H4 (cell line): Measurements from ENCODE around the gene PHLDA2. TPM values are rescaled to one million over a fixed set of nuclear protein-coding genes. Genes with fewer than 3 reads are reported as not detected.
"Not testable (repeated sequence)": the region's sequence is repeated elsewhere in the genome, so short reads cannot be mapped to it uniquely, and the experiment has no call there.

Experiments
- DNase-seq: peaks from one replicate; pipeline ENCODE4 v3.0.0-alpha.2; 2015; ENCODE audit warnings: low spot score
- total RNA-seq: library from RNA; depleted of rRNA; stranded (reverse); fragments of >200 nt; shearing (Covaris generic); gene quantifications from 2 replicates; pipeline ENCODE4 v1.2.3, GENCODE V29; 2014

The PHLDA2 gene
- total RNA-seq, 1 experiment from 2014 or later, result 11.7 TPM

DNA sequence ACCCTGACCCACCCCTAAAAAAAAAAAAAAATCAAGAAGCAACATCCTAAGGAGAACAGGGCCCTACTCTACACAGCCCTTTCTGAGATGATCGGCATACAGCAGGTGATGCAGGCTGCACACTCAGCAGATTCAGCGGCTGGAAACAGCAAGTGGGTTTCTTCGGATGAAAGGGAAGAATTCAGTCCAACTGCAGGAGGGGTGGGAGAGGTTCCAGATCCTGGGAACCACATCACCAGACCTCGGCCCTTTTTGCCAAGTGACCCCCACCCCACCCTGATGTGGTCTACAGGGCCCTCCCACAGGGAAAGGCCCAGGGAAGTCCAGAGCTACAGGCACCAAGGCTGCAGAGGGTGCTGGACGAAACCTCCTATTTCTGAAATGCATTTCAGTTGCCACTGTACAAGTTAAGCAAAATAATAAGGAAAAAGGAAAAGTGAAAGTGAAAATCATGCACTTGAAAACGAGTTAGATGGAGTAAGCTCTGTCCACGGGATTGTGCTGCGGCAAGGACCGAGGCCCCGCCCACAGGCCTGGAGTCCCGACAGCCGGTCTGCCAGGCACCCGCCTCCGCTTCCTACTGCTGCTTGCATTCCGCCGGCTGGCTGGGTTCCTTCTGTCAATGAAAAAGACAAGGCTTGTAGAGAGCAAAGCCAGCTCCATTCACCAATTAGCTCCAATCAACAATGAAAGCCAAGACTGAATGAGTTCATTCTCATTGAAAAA, 16.0 kb upstream of the PHLDA2 start:
- peak; percentile 89 for DNase-seq

DNA sequence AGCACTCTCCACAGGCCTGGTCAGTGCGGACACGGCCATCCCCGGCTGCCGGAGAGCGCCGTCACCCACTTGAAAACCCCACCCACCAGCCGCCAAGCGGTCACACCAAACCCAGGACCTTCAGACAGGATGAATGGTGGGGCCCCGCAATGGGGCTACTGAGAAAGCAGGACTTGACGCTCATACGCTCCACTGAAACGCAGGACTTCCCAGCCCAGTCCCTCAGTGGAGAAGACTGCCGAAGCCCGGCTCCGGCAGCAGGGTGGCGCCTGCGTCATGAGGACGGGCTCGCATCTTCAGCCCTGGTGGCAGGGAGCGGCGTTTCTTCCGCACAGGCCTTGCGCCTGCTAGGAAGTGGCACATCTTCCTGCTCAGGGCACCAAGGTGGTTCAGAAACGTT, 15.3 kb upstream of the PHLDA2 start:
- no peak for DNase-seq

DNA sequence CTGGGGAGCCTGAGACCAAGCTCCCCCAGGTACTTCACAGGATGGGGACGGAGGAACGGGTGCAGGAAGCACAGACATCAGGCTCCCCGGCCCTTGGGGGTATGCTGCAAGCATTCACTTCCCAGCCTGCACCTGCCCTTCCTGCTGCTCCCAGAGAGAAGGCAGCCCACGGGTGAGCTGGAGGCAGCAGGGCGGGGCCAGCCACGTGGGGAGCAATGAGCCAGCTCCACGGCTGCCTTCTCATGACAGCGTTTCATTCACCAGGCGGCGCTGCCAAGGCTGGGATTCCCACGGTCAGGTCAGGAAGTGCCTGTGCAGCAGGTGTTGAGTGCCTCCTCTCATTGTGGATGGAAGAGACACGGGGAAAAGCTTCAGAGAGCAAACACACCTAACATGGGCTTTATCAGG, 14.5 kb upstream of the PHLDA2 start:
- DNase-seq, result no peak

DNA sequence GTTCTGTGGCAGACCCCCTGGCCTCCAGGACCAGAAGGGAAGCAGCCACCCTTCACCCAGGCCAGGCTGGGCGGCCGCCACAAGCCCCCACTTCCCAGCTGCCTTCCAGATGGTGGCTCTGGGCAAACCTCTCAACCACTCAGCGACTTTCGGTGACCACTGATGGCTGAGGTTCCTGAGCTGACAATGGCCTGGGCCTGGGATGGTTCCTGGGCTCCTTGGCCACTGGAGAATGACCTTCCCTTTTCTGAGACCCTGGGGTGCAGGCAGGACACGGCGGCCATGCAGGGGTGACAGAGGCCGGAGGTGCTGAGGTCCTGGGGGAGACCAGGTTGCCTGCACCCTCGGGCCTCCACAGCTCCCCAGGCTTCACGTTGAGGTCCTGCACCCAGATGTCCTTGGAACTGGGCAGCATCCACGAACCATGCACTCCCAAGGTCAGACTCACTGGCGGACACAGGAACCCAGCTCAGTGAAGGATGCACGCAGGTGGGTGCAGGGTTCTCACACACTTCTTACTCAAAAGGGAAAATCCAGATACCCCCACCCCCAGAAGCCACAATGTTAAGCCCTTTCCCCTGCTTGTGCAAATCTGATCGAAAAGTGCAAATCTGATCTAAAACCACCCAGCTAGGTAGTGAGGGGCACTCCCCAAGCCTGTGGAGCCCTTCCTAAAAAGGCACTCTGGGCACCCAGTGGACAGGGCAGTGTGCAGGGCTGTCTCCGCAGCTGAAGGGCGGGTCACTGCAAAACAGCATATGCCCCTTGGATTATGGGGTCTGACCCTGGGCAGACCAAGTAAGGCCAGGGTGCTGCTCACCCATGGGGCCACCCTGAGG, 13.9 kb upstream of the PHLDA2 start:
- DNase-seq, result no peak

DNA sequence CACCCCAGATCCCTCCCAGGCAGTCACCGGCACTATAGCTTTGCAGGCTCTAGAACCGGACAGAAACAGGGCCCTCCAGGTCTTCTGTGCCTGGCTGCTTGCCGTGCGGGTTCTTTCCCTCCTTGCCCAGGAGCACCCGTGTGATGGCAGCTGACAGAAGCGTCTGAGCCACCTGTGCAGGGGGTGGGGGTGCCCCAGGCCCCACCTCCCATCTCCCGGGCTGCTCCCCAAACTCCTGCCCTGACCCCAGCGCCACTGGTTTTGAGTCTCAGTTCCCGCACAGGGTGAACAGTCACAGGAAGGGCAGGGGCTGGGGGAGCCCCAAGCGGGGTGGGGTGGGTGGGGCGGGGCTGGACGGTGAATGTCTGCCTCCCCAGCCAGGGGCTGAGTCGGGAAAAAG, 13.2 kb upstream of the PHLDA2 start:
- no peak for DNase-seq

DNA sequence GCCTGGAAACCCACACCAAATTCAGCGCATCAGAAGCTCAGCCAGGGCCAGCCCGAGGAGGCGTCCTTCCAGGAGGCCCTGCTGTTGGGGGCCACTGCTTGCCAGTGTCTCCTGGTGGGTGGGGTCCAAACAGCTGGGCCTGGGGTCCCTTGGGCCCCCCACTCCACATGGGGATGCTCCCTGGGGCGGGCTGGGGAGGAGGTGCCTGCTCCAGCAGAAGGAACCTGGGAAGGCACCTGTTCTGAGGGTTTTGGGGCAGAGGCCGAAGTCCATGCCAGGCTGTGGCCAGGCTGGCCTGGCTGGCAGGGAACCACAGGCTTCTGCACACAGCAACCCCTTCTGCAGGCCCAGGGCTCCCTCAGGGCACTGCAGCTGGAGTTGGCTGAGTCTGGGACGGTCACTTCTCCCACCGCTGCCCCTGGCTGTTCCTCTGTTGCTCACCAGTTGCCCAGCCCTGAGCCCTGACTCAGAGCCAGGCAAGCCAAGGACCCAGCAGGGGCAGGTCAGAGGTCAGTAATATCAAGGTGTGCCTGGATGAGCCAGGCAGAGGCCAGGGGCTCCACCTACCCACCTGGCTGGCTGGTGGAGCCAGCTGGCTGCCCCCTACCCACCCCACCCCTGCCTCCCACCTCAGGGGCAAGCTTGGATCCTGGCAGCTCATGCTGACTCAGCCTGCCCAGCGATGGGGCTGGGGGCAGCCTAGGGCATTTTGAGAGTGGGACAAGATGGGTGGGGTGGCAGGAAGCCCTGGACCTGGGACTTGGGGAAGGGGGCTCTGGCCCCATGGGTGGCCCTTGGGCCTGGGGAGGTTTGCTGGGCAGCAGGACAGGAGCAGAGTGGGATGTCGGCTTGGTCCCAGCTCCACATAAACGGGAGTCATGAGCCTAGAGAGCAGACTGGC, 12.0 kb upstream of the PHLDA2 start:
- no peak for DNase-seq

DNA sequence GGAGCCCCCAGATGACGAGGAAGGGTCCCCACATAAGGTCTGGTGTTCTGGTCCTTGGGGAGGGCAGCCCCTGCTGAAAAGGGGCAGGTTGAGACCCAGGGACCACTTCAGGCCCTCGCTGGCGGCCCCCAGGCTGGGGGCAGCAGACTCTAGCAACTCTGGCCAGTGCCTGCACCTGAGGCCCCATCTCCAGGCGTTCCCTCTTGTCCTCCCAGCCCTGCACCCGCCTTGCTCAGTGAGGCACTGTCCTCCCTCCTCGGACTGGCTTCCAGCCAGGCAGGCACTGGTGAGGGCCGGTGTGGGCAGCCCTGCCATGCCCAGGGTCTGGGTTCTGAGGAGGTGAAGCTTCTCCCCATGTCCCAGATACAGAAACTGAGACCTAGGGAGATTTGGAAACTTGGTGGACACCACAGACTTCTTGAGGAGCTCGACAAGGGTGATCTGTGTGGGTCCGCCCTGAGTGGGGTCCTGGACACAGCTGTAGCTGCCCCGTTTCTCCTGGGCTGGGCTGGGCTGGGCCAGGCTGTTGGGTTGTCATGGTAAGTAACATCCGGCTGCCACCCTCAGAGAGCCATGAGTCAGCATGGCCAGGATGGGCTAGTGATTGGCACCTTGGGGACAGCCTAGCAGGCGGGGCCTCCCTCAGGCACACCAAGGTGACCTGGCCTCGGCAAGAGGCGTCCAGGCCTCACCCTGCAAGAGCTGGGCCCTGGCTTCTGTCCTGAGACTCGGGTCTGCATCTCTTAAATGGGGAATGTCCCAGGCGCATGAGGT, 11.1 kb upstream of the PHLDA2 start:
- DNase-seq, result peak; percentile 91

DNA sequence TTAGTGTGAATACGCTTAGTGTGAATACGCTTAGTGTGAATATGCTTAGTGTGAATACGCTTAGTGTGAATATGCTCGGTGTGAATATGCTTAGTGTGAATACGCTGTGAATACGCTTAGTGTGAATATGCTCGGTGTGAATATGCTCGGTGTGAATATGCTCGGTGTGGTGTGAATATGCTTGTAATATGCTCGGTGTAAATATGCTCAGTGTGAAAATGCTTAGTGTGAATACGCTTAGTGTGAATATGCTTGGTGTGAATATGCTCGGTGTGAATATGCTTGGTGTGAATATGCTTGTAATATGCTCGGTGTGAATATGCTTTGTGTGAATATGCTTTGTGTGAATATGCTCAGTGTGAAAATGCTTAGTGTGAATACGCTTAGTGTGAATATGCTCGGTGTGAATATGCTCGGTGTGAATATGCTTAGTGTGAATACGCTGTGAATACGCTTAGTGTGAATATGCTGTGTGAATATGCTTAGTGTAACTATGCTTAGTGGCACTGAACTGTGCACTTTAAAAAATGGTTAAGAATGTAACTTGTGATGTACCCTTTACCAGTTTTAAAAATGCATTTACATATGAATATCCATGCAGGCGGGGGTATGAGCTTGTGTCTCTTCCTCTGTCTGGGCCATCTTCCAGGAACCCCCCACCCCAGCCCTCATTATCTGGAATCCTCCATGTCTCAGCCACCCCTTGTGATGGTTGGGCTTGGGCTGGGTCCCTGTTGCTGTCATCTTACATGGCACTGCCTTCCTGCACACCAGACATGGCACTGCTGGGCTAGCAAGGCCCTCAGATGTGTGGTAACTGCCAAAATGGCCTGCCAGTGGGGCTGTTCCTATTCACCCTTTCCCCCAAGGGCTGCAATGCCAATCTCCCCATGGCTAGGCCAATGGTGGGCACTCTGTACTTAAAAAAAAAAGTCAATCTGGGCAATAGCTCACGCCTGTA, 9.5 kb upstream of the PHLDA2 start:
- DNase-seq, result not testable (repeated sequence)

DNA sequence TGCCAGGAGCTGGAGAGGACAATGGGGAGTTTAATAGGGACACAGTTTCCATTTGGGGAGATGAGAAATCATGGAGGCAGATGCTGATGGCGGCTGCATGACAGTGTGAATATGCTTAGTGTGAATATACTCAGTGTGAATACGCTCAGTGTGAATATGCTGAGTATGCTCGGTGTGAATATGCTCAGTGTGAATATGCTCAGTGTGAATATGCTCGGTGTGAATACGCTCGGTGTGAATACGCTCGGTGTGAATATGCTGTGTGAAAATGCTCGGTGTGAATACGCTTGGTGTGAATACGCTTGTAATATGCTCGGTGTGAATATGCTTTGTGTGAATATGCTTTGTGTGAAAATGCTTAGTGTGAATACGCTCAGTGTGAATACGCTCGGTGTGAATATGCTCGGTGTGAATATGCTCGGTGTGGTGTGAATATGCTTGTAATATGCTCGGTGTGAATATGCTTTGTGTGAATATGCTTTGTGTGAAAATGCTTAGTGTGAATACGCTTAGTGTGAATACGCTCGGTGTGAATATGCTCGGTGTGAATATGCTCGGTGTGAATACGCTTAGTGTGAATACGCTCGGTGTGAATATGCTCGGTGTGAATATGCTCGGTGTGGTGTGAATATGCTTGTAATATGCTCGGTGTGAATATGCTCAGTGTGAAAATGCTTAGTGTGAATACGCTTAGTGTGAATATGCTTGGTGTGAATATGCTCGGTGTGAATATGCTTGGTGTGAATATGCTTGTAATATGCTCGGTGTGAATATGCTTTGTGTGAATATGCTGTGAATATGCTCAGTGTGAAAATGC, 8.6 kb upstream of the PHLDA2 start:
- DNase-seq, result not testable (repeated sequence)

DNA sequence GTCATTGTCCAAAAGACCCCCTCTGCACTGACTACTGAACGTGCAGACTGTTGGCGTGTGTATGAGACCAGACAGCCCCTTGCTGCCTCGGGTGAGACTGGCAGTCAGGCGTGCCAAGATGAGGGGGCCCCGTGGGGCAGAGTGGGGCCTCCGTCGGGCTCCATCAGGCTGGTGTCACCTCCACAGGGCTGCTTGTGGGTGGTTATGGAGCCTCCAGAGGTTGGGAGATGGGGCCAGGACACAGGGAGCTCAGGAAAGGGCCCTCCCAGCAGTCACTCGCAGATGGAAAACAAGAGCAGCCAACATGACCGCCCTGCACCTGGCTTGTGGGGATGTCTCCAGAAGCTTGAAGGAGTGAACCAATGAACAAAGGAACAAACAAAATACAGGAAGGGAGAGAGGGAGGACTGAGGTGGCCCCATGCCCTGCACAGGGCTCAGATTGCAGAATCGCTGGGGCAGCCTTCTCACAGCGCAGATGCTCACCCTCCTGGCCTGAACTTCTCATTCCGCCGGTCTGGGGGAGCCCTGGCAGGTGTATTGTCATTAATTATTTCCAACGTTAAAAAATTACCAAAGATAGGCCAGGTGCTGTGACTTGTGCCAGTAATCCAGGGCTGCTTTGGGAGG, 5.5 kb upstream of the PHLDA2 start:
- no peak for DNase-seq

DNA sequence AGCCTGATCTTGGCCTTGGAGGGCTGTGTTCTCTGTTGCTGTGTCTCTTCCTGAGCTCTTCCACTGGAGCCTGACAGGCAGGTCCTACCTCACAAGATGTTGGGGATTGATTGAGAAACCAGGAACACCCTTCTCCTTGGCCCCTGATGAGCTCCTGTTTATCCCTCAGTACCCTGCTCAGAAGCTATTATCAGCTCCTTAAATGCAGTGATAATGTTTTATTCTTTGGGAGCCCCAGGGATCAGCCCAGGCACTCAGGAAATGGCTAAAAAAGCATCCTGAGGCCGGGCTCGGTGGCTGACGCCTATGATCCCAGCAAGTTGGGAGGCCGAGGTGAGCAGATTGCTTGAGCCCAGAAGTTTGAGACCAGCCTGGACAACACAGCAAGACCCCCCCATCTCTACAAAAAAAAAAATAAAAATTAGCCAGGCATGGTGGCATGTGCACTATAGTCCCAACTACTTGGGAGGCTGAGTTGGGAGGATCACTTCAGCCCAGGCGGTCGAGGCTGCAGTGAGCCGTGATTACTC, 4.9 kb upstream of the PHLDA2 start:
- no peak for DNase-seq

DNA sequence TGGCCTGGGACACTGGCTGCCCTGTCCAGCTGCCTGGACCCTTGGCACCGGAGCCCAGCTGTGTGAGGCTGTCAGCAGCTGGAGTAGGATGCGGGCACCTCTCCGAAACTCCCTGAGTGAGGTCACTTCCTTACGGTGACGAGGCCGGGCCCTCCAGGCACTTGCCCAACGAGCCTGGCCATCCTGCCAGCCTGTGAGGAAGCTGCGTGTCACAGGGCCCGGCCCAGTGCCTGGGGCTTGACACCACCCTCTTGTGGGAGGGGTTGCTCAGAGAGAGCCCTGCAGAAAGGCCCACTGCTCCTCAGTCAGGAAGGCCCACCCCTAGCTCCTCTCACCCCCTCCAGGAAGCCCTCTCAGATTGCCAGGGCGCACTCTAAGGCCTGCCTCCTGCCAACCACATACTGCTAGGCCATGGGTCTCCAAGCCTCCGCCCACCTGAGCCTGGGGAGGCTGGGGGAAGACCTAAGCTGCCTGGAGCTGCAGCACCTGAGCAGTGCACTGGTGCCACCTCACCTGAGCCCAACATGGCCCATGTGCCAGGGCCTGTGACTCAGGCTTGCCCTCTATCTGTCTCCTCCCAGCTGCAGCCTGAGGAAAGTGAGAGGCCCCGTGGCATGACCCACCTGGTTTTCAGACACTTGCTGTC, 4.3 kb upstream of the PHLDA2 start:
- DNase-seq, result peak; percentile 98

DNA sequence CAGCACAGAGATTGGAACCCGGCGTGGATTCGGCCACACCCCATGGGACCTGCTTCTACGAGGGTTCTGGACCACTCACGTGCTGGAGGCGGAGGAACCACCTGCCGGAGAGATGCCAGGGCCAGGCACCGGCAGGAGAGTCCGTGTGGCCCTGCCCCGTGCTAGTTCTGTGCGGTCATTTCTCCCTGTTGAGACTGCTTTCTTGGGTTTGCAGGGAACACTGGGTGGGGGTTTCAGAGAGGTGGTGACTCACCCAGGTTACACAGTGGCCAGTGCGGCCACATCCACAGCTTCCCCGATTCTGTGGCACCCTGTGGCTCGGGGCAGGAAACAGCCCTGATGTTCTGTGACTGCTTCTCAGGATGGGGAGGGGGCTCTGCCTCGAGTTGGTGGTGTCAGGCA, 3.6 kb upstream of the PHLDA2 start:
- peak; percentile 80 for DNase-seq

DNA sequence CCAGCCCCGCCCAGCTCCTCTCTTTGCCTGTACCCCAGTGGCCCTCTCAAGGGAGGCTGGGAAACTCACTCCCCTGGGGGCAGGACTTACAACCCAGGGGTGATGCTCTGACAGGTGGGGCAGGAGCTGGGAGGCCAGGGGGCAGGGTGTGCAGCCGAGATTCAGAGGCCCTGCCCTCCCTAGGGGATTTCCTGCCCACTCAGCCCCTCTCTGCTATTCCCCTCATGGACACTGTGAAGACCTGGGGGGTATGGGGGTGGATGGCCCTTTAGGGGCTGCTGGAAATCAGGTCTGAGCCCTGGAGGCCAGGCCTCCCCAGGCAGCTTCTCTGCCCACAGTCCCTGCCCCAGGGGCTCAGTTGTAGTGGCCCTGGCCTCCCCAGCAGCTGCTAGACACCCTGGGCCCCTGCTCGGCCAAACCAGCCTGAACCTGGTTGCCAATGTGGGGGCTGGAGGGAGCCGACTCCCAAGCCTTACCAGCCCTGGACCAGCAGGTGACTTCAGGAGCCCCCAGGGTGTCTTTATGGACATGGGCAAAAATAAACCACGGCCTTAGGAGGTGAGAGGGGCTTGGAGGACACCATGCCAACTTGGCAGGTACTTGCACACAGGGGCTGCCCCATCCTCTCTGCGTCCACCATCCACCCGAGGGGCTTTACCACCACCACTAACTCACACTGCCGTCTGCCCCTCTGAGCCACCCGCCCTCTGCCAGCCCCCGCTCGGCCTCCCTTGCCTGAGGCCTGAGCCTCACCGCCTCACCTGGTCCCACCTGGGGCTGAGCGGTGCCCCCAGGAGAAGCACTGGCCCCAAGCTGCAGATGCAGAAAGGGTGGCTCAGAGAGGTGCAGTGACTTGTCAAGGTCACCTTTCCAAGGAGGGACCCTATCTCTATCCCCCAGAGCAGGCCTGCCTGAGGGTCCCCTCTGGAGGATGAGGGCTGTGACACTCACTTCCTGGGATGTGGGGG, 2.8 kb upstream of the PHLDA2 start:
- DNase-seq, result no peak

DNA sequence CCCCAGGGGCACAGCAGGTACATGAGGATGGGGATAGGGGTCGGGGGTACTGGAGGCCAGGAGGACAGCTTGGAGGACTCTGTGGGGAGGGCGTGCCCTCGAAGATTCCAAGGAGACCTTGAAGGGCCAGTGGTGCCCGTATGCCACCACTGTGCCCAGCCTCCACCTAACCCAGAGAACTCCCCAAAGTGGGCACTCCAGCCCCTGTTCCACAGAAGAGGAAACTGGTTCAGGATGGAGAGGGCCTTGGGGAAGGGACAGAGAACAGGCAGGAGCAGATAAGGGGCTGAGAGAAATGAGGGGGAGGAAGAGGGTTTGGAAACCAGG, 2.2 kb upstream of the PHLDA2 start:
- DNase-seq, result no peak

DNA sequence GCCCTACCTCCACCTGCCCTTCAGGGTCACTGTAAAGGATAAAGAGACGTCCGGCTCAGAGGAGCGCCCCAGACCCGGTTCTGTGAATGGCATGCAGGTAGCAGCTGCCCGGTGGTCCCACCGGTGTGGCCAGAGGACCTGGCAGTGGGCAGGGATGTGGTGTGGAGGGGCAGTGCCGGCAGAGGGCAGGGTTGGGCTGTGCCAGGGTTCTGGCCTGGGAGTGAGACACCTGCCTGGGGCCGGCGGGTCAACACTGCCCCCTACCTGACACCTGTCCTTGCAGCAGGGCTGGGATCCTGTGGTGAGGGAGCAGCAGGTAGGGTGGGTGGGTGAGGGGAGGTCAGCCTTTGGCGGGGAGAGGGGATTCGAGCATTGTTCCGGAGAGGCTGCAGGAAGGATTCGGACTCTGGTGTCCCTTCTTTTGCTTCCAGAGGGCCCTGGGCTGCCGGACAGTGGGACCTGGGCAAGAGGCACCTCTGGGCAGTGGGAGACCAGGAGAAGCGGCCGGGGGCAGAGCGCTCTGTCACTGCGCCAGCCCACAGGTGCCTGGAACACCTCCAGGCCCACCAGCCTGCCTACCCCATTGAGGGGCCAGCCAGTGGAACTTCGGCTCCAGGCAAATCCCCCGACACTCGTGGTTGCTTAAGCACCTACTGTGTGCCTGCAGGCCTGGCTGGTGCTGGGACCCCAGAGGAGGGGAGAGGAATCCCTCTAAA, 1.6 kb upstream of the PHLDA2 start:
- peak; percentile 71 for DNase-seq
